GM21423 (cell line): Measurements from ENCODE around the gene MGAT5.
"Not testable (repeated sequence)": the region's sequence is repeated elsewhere in the genome, so short reads cannot be mapped to it uniquely, and the experiment has no call there.

Experiments
- ATAC-seq: cut with Tn5 transposase; IDR thresholded peaks from one replicate; pipeline ENCODE4 v1.9.1; 2021; ENCODE audit warnings: mild to moderate bottlenecking, moderate library complexity; ENCODE audit not compliant: unreplicated experiment

MGAT5 gene

DNA sequence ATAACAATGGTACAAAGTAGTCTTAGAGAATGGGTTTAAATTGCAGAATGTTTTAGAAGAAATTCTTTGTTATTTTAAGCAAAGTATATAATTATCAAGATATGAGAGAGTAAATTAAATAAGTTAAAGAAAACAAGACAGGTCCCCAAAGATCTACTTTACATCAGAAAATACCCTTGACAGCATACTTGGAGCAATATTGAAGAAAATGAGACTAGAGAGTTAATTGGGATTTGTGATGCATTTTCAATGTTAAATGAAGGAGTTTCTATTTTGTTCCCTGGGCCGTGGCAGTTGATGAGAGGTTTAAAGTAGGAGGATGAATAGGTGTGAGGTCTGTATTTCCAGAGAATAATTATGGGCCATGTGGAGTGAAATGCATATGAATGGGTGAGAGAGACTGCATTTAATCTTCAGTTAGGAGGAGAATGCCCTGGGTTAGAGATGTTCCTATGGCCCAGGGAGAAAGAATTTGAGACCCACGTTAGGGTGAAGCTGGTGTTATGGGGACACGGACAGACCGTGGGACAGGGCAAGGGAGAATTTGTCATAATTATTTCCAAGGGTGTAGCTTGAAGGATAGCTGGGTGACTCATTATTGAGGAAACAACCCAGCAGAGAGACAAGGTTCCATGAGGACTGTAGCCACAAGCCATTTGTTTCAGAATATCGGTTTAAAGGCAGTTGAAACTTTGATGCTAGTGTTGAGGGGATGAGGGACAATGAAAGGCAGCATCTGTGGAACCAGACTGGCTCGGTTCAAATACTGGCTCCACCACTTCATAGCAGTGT, 22.7 kb downstream of the MGAT5 start:
- ATAC-seq = no peak

DNA sequence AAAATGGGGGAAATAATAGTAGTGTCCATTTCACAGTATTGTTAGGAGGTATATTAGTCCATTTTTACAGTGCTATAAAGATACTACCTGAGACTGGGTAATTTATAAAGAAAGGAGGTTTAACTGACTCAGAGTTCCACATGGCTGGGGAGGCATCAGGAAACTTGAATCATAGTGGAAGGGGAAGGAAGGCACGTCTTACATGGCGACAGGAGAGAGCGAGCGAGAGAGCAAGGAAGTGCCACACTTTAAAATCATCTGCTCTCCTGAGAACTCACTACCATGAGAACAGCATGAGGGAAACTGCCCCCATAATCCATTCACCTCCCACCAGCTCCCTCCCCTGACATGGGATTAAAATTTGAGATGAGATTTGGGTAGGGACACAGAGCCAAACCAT, 23.4 kb downstream of the MGAT5 start:
- no peak for ATAC-seq

DNA sequence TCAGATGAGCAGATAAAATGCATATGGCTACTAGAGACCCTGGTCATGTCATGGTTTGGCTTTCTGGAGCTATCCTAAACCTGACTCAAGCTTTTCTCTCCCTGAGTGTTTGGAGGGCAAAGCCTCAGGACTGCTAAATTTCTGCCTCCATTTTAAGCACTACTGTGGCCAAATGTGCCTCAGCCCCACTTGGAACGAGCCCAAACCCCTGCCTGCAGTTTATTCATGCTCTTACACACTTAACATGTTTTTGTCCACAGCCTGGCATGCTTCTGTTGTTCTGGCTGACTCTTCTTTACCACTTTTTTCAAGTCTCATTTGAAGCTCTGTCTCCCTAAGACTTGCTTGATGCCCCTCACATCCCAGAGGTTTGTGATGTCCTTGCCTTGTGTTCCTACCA, 24.7 kb downstream of the MGAT5 start:
- ATAC-seq = no peak

DNA sequence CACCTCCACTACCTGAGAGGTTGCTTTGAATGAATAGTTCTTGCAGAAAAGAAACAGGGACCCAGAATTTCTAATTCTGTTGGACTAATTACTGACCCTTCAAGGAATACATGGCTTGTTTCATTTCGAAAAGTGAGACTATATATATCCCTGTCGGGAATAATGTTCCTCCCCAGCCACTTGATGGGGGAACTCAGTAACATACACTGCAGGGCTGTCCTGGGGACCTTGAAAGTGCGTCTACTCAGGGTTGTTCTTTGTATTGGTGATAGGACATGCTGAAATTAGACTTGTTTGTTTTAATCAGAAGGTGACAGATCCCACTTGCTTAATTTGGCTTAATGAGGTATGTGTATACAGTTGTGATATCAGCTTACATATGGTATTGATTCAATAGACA, 25.5 kb downstream of the MGAT5 start:
- ATAC-seq = no peak

DNA sequence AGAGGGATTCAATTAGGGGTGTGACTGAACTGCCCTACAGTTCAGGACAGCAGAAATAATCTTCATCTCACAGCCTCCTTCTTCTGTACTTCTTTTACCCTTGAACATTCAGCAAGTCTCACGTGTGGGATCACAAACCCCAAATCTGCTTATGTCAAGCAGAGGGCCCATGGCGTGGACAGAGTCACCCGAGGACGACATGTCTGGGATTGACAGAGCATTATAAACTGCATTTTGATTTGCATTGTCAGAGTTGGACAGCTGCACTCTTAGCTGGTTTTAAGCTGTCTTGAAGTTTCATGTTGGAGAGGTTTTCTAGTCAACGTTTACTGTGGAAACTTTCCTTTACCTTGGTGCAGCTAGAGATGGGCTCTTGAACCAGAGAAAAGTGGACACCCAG, 26.4 kb downstream of the MGAT5 start:
- ATAC-seq = no peak

DNA sequence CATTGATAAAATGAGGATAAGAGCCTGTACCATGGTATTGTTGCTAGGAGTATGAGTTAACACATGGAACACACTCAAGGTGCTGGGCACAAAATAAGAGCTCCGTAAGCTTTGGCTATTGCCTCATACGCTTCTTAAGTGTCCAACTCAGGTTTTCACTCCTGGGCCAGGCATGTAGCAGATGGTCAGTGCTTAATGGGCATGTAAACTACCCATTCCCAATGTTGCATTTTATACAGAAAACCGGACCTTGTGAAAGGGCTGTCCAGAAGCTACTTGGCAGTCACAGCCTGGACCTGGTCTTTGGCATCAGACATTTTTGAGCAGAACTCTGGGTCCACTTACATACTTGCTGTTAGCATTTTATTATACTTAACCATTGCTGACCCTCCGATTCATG, 26.9 kb downstream of the MGAT5 start:
- no peak for ATAC-seq

DNA sequence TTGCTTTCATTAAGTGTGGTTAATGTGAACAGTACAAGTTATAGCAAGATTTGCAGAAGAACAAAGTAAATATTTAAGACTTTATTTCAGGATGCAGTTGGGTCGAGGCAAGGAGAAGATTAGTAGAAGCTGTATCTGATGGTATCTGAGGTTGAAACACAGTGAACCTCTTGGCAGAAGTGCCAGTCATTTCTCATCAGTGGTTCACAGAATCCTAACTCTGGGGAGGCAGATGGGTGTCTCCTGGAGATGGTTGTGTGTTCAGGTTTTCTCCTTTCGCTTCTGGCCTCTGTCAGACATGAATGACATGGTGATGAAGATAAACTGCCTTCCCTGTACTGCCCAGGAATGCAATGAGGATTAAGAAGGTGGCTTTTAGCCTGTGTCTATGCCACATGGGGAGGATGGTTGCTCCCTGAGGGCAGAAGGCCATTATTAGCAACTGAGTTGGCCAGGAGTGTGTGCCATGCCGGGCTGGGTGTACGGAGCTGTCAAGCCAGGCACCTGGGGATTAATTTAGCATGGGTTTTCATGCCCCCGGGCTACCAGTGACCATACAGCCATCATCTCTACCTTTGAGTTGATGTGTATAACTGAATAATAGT, 28.0 kb downstream of the MGAT5 start:
- ATAC-seq = no peak

DNA sequence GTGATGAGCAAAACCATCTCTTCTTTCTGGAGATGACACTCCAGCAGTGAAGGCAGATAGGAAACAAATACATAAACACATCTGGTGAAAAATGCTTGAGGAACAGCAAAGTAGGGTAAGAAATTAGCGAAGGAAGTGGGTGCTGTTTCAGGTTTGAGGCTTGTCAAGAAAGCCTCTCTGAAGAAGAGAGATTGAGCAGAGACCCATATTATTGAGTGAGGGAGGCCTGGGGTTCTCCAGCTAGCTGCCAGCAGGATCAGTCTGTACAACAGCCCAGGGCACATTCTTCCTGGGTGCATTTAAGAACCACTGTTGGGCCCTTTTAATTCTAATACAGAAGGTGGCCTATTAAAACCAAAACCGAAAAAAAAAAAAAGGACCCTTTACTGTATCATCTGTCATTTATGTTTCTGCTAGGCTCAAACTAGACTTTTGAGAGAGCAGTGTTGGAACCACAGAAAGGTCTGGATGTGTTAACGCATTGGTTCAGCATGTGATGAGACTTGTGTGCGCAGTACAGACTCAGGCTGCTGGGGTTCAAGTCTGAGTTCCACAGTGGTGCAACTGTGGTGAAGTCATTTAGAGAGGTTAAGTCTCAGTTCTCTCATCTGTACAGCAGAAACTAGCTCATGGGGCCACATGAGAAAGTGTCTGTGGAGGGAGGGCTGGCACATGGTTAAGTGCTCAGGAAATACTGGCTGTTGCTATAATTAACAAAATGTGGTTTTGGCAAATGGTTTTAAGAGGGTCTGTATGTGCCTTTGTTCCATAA, 28.9 kb downstream of the MGAT5 start:
- peak; percentile 86 for ATAC-seq

DNA sequence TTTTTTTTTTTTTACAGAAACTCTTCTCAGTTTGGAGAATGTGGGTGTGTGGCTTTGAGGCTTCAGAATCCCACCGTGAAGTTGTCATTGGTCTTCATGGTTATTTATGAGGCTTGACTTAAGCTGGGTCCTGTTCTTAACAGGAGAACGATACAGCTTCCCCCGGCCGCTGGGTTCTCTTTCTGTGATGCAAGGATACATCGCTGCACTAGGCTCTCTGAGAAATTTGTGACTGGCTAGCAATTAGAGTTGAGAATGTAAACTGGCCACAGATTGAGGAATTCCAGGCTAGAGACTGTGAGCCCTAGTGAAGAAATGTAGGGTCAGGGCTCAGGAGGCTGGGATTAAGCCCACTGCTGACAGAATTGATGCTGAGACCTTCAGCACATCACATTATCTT, 29.8 kb downstream of the MGAT5 start:
- no peak for ATAC-seq

DNA sequence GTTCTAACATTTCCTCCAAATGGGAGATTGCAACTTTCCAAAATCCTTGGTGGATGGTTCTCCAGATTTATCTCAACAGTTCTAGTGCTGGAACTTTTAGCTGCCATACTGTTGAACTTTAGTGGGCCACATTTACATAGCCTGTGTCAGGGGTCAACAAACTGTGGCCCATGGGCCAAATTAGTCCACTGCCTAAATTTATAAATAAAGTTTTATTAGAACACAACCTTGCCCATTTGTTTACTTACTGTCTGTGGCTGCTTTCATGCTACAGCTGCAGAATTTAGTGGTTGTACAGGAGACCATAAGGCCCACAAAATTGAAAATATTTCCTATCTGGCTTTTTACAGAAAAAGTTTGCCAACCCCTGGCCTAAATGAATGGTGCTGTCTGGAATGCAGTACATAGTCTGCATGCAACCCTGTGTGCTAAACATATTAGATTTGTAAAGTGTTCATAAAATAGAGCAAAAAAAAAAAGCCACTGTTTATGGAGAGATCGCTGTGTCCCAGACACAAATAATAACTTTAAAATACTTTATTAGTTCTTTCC, 30.3 kb downstream of the MGAT5 start:
- ATAC-seq = no peak

DNA sequence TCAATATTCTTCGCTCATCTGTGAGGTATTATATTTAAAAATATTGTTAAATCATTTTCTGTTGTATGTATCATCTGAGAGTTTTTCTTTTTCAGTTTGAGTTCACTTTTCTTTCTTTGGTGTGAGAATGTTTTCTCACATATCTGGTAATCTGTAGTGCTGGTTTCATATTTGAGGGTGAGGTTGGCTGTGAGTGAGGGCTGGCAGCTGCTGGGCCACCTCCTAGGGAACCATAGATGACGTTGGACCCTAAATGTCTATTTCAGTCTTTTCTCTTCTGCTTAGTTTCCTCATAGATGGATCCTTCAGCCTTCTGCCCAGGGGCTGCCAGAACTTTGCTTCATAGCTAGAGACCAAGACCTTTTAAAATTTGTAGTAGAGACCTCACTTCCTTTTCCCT, 33.5 kb downstream of the MGAT5 start:
- ATAC-seq = peak; percentile 37

DNA sequence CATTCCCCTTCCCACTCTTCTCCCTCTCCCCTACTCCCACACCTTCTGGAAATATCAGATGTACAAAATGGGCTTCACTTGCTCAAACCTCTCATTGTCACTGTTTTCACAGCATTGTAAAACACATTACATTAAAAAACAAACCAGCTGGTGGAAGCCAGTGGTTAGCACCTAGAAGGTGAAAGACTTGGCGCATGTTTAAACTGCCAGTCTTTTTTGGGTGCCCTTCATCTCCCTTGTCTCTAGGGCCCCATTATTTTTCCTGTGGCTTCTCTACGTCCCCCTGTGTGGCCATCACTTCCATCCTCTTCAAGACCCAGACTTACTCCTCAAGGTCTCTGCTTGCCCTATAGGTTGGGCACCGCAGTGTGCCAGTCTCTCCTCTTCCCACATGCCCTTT, 34.9 kb downstream of the MGAT5 start:
- no peak for ATAC-seq

DNA sequence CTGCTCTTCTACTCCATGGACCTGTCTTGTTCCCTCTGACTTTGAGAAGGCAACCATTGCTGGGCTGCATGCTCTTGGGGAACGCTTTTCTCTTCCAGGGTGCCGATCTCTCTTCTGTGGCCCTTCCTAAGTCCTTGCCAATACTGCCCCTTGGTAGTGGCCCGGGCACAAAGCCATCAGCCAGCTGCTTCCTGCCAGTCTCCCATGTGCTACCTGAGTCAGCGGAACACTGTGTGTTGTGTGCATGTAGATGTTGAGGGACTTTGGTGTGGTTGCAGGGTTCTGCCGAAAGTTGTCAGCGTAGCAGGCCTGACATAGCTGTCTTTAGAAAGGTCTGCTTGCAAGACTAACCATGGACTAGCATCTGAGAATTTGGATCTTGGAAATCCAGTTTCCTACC, 35.4 kb downstream of the MGAT5 start:
- no peak for ATAC-seq

DNA sequence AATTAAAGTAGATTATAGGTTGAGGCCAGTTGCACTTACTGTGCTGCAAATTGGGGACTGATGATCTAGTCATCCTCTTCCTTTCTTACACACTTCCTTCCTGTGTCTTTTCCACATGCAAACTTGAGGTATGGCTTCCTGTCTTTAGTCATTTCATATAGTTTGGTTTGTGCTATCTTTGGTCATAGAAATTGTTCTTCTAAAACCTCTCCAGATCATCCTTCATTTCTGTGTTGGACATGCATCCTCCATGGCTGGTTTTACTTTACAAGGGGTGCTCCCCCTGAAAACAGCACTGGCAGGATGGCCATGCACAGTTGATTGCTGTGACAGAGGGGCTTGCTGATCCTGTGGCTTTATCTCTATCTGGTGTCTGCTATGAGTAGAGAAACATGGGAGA, 36.5 kb downstream of the MGAT5 start:
- peak; percentile 50 for ATAC-seq

DNA sequence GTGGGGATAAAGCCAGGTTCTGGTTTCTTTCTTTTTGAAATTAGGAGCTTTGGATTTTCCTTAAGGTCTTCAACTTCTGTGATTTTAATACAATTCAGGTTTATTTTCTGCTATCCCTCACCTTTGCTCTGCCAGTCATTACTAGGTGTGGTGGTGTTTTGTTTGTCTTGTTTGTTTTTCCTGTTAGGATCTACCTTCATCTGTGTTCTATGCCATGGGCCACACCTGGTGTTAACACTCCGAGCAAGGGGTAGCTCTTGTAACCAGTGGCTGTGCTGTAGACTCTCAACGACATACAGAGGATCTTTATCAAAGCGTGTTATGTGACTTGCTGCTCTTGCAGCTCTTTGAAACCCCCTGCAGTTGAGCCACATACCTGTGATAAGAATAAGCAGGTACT, 38.6 kb downstream of the MGAT5 start:
- ATAC-seq = no peak

DNA sequence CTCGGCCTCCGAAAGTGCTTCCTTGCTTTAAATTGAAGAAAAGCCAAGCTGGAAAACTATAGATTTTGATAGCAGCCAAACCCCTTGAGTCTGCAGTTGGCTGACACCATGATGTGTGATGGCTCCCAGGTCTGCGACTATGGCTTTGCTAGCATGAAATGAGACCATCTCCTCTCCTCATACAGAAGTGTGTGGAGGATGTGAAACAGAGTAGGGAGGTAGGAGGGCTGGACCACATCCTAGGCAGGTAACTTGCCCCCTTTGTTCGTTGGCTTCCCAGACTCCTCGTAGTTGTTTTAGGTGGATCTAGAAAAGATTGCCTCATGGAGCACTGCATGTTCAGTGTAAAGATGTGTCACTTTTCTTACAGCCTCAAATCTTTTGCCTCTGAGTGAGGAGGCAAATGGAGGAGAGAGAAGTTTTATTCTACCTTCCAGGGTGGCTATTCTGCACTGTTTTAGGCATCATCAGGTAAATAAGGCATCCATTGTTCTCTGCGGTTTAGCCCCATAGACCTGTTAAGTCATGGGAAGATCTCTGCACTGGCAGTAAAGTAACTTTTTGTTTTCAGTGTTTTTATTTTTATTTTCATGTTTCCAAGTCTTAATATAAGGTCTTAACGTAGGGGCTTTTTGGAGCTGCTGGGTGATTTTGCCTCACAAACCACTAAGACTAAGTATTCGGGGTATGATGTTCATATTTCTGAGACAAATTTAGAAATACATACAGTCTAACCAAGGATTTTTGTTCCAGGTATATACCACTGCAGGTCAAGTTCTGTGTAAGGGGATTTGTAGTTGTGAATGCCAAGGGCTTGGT, 40.1 kb downstream of the MGAT5 start:
- no peak for ATAC-seq

DNA sequence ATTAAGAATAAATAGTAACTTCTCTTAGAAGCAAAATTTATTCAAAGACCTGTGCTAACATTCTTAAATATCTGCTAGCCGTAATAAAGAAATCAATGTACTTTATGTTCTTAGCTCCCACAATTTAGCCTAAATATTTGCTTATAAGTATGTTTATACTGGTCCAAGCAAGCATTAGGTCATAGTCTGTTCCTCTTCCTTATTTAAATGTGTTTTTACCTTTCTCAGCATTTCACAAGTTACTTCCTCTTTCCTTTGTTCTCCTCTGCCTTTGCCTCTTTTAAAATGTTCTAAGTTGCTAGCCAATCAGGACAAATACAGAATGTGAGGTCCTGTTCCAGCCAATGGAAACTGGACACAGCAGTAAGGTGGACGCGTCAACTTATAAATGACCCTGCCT, 40.7 kb downstream of the MGAT5 start:
- not testable (repeated sequence) for ATAC-seq

DNA sequence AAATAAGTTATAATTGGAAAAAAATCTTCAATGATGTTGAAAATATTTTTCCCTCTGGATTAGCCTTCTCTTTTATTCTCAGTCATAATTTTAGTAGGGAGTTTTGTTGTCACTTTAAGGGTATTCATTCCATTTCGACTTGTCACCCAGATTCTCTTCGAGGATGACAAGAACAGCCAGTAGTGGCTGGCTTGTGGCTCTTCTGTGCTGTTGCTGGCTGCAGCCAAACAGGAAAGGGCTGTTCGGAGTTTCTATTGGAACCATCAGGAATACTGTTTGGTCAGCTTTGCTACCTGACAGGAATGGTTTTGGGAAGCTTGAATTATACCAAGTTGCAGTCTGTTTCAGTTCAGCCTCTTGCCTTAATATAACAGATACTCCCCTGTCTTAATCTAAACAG, 41.6 kb downstream of the MGAT5 start:
- no peak for ATAC-seq

DNA sequence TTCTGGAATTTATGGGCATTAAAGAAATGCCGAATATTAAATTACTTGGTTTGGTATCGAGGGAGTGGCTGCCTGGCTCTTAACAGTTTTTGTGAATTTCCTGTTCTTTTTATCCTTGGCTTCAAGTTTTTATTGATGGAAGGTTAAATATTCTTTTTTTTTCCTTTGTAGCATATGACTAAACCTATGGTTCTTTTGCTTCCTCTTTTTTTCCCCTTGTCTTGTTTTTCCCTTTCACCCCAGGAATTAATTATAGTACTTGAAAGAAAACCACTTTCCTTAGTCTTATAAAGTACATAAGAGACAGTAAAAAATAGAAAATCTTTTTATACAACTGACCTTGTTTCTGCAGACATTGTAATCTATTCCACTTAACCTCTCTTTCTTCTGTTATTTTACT, 42.4 kb downstream of the MGAT5 start:
- no peak for ATAC-seq

DNA sequence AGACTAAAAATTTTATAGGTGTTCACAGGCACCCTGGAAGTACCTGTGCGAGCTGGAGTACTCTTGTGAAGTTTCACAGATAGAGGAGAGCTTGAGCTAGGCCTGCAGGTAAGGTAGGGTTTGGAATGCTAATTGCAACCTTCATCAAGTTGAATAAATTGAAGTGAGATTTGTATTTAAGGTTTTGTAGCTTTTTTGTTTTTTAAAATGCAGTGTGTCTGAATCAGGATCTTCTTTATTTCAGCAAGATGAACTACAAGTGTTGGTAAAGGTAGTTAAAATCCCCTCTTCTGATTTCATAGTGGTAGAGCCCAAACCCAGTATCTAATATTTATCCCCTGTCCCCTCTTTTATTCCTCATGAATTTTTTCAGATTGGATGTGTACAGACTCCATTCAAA, 45.5 kb downstream of the MGAT5 start:
- no peak for ATAC-seq

DNA sequence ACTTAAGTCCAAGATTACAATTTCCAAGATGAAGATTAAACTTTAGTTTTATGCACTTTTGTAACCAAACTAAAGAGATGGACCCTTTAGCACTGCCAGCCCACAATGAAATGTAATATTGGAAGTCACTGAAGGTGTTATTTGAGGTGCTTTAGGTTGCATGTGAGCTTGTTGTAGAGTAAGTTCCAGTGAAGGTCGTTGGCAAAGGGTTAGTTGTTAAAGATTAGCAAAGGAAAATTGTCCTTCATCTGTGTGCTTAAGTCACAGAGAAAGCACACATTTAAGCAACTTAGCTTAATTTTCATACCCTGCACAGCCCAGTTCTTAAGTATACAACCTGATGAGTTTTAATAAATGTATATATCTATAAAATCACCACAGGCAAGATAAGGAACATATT, 46.7 kb downstream of the MGAT5 start:
- ATAC-seq = no peak
